Fibroblast of skin of back (primary cell): ENCODE measurements around the gene VWA1.
A peak's percentile ranks its signal among the peaks of the same experiment; 100 is the strongest.
"Not testable (repeated sequence)": the region's sequence is repeated elsewhere in the genome, so short reads cannot be mapped to it uniquely, and the experiment has no call there.

Source experiments
- DNase-seq: peaks from one replicate; pipeline ENCODE4 v3.0.0-alpha.2; 2013

Gene VWA1

DNA sequence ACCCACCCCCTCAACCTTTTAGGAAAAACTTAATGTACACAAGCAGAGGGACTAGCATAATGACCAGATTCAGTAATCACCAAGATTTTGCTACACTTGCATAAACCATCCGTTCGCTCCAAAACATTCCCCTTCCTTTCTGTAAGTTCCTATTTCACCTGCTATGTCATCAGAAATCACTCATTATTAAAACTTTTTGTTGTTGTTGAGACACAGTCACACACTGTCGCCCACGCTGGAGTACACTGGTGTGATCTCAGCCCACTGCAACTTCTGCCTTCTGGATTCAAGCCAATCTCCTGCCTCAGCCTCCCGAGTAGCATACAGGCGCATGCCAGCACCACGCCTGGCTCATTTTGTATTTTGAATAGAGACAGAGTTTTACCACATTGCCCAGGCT, 31.8 kb upstream of the VWA1 start:
- no peak for DNase-seq

GRCh38 chr1:1406101-1406820, 29.2 kb upstream of the VWA1 start:
- DNase-seq: no peak

- DNase-seq: peak; percentile 92
Measured at GRCh38 chr1:1406821-1407635, 28.5 kb upstream of the VWA1 start, which contains the start of gene MRPL20. Gene MRPL20, minus strand, starts transcription at chr1:1407293. Its CDS starts 76 bp downstream, at chr1:1407217.

DNA sequence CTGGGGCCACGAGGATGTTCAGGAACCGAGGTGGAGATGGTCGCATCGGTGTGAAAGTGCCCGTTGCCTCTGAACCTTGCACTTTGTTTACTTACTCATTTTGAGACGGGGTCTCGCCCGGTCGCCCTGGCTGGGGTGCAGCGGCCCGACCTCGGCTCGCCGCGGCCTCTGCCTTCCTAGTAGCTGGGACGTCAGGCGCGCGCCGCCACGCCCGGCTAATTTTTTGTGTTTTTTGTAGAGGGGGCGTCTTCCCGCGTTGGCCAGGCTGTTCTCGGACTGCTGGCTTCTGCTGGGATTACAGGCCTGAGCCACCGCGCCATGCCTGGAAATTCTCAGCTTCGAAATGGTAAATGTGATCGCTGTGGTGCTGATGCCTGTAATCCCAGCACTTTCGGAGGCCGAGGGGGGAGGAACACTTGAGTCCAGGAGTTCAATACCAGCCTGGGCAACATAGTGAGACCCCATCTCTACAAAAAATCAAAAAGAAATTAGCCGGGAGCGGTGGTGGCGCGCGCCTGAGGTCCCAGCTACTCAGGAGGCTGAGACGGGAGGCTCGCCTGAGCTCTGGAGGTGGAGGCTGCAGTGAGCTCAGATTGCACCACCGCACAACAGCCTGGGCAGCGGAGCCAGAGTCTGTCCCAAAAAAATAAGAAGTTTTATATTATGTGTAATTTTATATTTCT, 27.7 kb upstream of the VWA1 start:
- DNase-seq: peak; percentile 38

- not testable (repeated sequence) for DNase-seq
Measured at GRCh38 chr1:1410238-1410637, 25.3 kb upstream of the VWA1 start.

GRCh38 chr1:1411626-1412025, 23.9 kb upstream of the VWA1 start:
- no peak for DNase-seq

- not testable (repeated sequence) for DNase-seq
Measured at GRCh38 chr1:1412311-1412902, 23.1 kb upstream of the VWA1 start.

DNA sequence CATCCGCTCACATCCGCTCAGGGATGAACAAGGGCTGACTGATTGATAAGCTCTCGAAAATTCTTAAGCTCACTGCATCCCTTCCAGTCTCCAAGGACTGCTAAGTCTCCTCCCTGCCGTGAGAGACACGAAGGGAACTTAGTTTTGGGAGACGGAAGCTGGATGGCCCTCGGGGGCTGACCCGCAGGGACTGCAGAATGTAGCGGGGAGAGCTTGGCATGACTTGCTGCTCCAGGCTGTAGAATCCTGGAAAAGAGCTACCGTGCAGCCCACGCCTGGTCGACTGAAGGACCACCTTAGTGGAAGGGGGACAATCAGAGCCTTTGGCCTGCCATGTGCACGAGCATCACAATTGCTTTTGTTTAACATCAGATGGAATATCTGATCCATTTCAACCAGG, 19.7 kb upstream of the VWA1 start:
- no peak for DNase-seq

- not testable (repeated sequence) for DNase-seq
Measured at GRCh38 chr1:1417396-1417795, 18.1 kb upstream of the VWA1 start.

- DNase-seq: not testable (repeated sequence)
Measured at GRCh38 chr1:1417825-1418463, 17.5 kb upstream of the VWA1 start.

GRCh38 chr1:1418464-1419362, 16.8 kb upstream of the VWA1 start:
- no peak for DNase-seq

GRCh38 chr1:1419363-1419812, 16.1 kb upstream of the VWA1 start:
- no peak for DNase-seq

GRCh38 chr1:1419813-1420653, 15.5 kb upstream of the VWA1 start:
- no peak for DNase-seq

DNA sequence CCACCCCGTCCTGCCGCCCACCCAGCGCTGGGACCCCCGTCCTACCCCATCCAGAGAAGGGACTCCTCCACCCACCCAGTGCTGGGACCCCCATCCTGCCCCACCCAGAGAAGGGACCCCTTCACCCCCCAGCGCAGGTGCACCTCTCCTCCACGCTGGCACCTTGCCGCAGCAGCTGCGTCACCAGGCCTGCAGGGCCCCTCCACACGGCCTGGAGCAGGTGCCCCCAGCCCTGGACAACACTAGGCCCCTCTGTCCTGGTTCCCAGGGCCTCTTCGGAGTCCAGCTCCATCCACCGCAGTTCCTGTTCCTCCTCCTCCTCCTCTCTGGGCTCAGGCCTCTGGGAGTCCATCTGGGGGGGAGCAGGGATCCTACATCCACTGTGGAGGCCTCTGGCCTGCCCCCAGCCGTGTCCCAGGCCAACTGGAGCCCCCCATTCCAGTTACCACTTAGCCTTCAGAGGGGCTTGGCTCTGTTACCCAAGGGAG, 14.8 kb upstream of the VWA1 start:
- DNase-seq: no peak

- no peak for DNase-seq
Measured at GRCh38 chr1:1421147-1421906, 14.2 kb upstream of the VWA1 start, which contains the start of gene ANKRD65. Gene ANKRD65, minus strand, starts transcription at chr1:1421276. Its CDS starts 271 bp downstream, at chr1:1421005.

GRCh38 chr1:1421907-1422464, 13.5 kb upstream of the VWA1 start:
- no peak for DNase-seq

DNA sequence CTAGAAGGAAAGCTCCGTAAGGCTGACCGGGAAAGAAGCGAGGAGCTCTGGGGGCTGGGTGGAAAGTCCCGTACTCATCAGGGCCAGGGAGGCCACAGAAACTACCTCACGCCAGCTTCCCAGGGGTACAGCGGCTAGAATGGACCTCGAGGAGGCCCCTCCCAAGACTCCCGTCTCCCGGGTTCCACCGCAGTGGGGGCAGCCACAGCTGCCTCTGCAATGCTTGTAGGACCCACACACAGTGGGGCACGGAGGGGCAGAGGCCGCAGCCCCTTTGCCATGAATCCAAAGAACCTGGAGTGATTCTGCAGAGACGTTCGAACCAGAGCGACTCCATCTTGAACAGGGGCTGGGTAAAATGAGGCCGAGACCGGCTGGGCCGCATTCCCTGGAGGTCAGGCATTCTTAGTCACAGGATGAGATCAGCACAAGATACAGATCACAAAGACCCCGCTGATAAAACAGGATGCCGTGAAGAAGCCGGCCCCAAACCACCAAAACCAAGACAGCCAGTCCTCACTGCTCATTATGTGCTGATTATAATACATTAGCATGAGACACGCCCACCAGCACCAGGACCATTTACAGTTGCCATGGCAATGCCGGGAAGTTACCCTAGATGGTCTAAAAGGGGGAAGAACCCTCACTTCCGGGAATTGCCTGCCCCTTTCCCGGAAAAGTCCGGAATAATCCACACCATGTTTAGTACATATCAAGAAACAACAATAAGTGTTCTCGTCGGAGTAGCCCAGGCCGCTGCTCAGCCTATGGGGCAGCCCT, 12.8 kb upstream of the VWA1 start:
- peak; percentile 58 for DNase-seq

DNA sequence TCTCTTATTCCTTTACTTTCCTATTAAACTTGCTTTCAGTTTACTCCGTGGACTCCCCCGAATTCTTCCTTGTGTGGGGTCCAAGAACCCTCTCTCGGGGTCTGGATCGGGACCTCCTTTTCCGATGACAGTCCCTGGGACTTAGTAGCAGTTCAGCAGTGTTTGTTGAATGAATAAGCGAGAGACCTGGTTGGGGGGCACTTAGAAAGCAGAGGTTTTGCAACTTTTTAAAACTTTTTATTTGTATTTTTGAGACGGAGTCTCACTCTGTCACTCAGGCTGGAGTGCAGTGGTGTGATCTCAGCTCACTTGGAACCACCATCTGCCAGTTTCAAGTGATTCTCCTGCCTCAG, 12.3 kb upstream of the VWA1 start:
- DNase-seq: no peak
